Activated CD8-positive, alpha-beta T cell treated with anti-CD3 and anti-CD28 coated beads, Interleukin-2, amount 10 ng/mL, durations not matched to agents 7 days and 5 days (primary cell): Measurements from ENCODE around the gene ABHD11. TPM values are rescaled to one million over a fixed set of nuclear protein-coding genes. Genes with fewer than 3 reads are reported as not detected.

Experiments used
- ATAC-seq: fragments of 150-1000 bp; cut with Tn5 transposase; one replicate; pipeline ENCODE4 v1.10.0; 2021; ENCODE audit warnings: moderate library complexity
- CTCF ChIA-PET: fragments of 350-600 bp; sonication (Branson Sonifier 250); formaldehyde crosslinking; loops from one replicate; lab custom pipeline; 2021; ENCODE audit warnings: antibody characterized with exemption; lab: Charles Lee
- POLR2A ChIA-PET: fragments of 350-600 bp; sonication (Branson Sonifier 250); formaldehyde crosslinking; loops from one replicate; lab custom pipeline; 2021; ENCODE audit warnings: antibody characterized with exemption; lab: Charles Lee
- DNase-seq: peaks from one replicate; pipeline ENCODE4 v3.0.0-alpha.2; 2020
- H3K27ac Mint-ChIP-seq: one replicate; pipeline ENCODE4 v1.8.0; 2021; ENCODE audit warnings: mild to moderate bottlenecking, mixed read lengths
- H3K27me3 Mint-ChIP-seq: one replicate; pipeline ENCODE4 v1.8.0; 2021; ENCODE audit warnings: low read depth, mixed read lengths
- H3K36me3 Mint-ChIP-seq: one replicate; pipeline ENCODE4 v1.8.0; 2021; ENCODE audit warnings: low read depth, mixed read lengths
- H3K4me1 Mint-ChIP-seq: one replicate; pipeline ENCODE4 v1.8.0; 2021; ENCODE audit warnings: low read depth, mixed read lengths
- H3K4me3 Mint-ChIP-seq: one replicate; pipeline ENCODE4 v1.8.0; 2021; ENCODE audit warnings: mild to moderate bottlenecking, mixed read lengths
- H3K9me3 Mint-ChIP-seq: one replicate; pipeline ENCODE4 v1.8.0; 2022; ENCODE audit warnings: mixed read lengths; ENCODE audit not compliant: insufficient read depth
- microRNA-seq: library from miRNA; unstranded; fragments of <30 nt; microRNA quantifications from one replicate; pipeline ENCODE4 v1.2.0, GENCODE V29; 2022
- total RNA-seq, 2 experiments: library from RNA; stranded (reverse); gene quantifications; one replicate each; pipeline ENCODE4 v1.2.3, GENCODE V29; 2021

The ABHD11 gene
- total RNA-seq, 2 experiments from 2014 or later, result 20.7 to 20.9 TPM

DNA sequence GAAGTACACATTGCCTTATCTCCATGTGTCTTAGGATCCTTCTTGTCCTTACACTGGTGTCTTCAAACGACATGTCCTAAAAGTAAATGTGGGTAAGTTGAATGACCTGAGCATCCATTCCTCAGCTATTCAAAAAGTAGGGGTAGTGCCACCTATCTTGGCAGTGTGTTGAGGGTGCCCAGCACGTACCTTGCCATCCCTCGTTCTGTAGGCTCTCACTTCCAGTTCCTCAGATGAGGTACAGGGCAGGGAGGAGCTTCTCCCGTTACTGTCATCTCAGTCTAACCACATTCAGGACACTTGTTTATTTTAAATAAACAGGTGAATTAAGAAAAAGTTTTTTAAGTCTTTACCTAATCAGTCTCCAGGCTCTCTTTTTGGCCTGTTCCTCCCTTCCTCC is 42.2 kb downstream of the ABHD11 start:
- Mint-ChIP-seq H3K27me3 (no peaks in the 10 kb centered on the region), H3K4me3 (no peak overlapping the region), H3K27ac (no peak overlapping the region), H3K4me1 (no peaks in the 10 kb centered on the region), H3K9me3 (no peaks in the 10 kb centered on the region), H3K36me3 (peaks cover 42% of the 10 kb centered on the region)
- ATAC-seq, result no peak
- CTCF ChIA-PET, result interaction anchor here (1.1 to 1.3 kb wide), 2 partner anchors 29 to 89 kb away, joined by 3 to 5 read pairs; no protein-coding TSS in a partner anchor
- POLR2A ChIA-PET, result interaction anchor here (0.6 kb wide), 1 partner anchor 118 kb away, joined by 3 read pairs; the partner anchor contains the start of gene TBL2
- DNase-seq, result no peak

DNA sequence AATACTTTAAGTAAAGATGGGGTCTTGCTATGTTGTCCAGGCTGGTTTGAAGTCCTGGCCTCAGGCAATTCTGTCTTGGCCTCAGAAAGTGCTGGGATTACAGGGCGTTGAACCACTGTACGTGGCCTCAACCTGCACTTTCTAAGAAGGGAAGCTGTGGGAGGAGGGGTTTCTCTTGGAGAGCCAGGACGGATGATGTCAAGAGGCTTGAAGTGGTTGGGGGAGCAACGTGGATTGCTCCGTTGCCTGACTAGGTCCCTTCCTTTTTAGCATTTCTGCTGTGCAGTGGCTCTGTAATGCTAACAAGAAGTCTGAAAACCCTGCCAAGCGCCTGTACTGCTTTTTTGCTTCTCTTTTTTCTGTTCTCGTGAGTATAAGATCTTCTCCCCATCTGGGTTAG is 48.0 kb downstream of the ABHD11 start:
- no peak for ATAC-seq
- H3K4me3 Mint-ChIP-seq, result no peak overlapping the region
- CTCF ChIA-PET, result interaction anchor here (0.6 to 1.6 kb wide), 3 partner anchors 10 to 85 kb away, joined by 3 to 4 read pairs (median 3); no protein-coding TSS in a partner anchor

DNA sequence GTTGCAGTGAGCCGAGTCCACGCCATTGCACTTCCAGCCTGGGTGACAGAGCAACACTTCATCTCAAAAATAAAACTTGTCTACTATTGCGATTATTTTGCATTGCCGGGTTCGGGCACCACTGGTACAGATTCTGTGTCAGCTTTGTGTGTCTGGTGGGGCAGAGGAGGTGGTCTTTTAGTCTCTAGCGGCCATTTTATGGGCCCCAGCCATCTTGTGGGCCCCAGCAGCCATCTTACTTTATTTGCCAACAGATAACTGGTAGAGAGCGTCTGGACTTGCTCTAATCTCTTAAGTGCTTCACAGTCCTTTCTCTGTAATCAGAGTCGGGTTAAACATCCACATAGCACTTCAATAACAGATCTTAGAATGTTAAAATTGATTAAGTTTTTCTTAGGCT is 50.3 kb downstream of the ABHD11 start:
- ChIA-PET CTCF (interaction anchor here (1.1 kb wide), 1 partner anchor 19 kb away, joined by 3 read pairs; no protein-coding TSS in a partner anchor), POLR2A (interaction anchor here (0.7 kb wide), 1 partner anchor 173 kb away, joined by 3 read pairs; no protein-coding TSS in a partner anchor)
- DNase-seq (no peak), ATAC-seq (no peak)
- Mint-ChIP-seq H3K27me3 (no peaks in the 10 kb centered on the region), H3K4me1 (peaks cover 34% of the 10 kb centered on the region), H3K4me3 (no peak overlapping the region), H3K36me3 (peaks cover 53% of the 10 kb centered on the region), H3K27ac (peak overlapping the region; percentile 22), H3K9me3 (no peaks in the 10 kb centered on the region)

More for the DNA sequence above, 48.0 kb downstream of the ABHD11 start:
- H3K9me3 Mint-ChIP-seq, result no peaks in the 10 kb centered on the region
- no peak for DNase-seq
- POLR2A ChIA-PET, result no interaction called here
- H3K27ac Mint-ChIP-seq, result no peak overlapping the region
- H3K36me3 Mint-ChIP-seq, result peaks cover 55% of the 10 kb centered on the region
- H3K27me3 Mint-ChIP-seq, result no peaks in the 10 kb centered on the region
- H3K4me1 Mint-ChIP-seq, result peaks cover 29% of the 10 kb centered on the region

Small RNA genes within 50 kb of the gene (microRNA-seq; reads per million reads assigned to microRNA genes)
- gene MIR4284, result not detected

Other genes with a start within 250 kb of the ABHD11 start
- 100 to 1,000 TPM; 111 to 112 TPM for gene BAZ1B, start 216.5 kb downstream of the ABHD11 start, total RNA-seq
- gene BCL7B, start 181.1 kb downstream of the ABHD11 start, total RNA-seq, result 10 to 100 TPM; 76.8 to 80.8 TPM
- 10 to 100 TPM; 26.1 to 26.4 TPM for gene TBL2, start 160.2 kb downstream of the ABHD11 start, total RNA-seq
- not detected for gene MLXIPL, start 114.3 kb downstream of the ABHD11 start, total RNA-seq
- under 1 TPM; 0.16 to 0.26 TPM for gene VPS37D, start 71.0 kb downstream of the ABHD11 start, total RNA-seq
- gene DNAJC30, start 55.3 kb downstream of the ABHD11 start, total RNA-seq, result 1 to 10 TPM; 7.7 to 8.3 TPM
- gene BUD23, start 55.2 kb downstream of the ABHD11 start, total RNA-seq, result 10 to 100 TPM; 57.3 to 60.9 TPM
- 10 to 100 TPM; 10.6 to 12.3 TPM for gene STX1A, start 19.1 kb downstream of the ABHD11 start, total RNA-seq
- not detected for gene CLDN3, start 31.5 kb upstream of the ABHD11 start, total RNA-seq
- gene CLDN4, start 92.2 kb upstream of the ABHD11 start, total RNA-seq, result under 1 TPM; 0.16 to 0.29 TPM
- gene METTL27, start 103.7 kb upstream of the ABHD11 start, total RNA-seq, result not detected
- not detected for gene TMEM270, start 122.4 kb upstream of the ABHD11 start, total RNA-seq